Neural crest cell (in vitro differentiated cells): ENCODE data around the gene BORCS5. TPM values are rescaled to one million over a fixed set of nuclear protein-coding genes. Genes with fewer than 3 reads are reported as not detected.
A peak's percentile ranks its signal among the peaks of the same experiment; 100 is the strongest.

Source experiments
- DNase-seq: peaks from one replicate; pipeline ENCODE4 v3.0.0; 2021; ENCODE audit warnings: low read depth, mixed read lengths, low spot score
- H3K27ac Mint-ChIP-seq: one replicate; pipeline ENCODE4 v1.8.0; 2021; ENCODE audit warnings: mild to moderate bottlenecking, mixed read lengths; ENCODE audit not compliant: unreplicated experiment
- H3K27me3 Mint-ChIP-seq: 2 replicates; pipeline ENCODE4 v1.8.0; 2021; ENCODE audit warnings: low read depth, mild to moderate bottlenecking, mixed read lengths
- H3K36me3 Mint-ChIP-seq: 2 replicates; pipeline ENCODE4 v1.8.0; 2021; ENCODE audit warnings: low read depth, mild to moderate bottlenecking, mixed read lengths
- H3K4me1 Mint-ChIP-seq: 2 replicates; pipeline ENCODE4 v1.8.0; 2021; ENCODE audit warnings: mixed read lengths
- H3K4me3 Mint-ChIP-seq: one replicate; pipeline ENCODE4 v1.8.0; 2021; ENCODE audit warnings: mild to moderate bottlenecking, mixed read lengths
- H3K9me3 Mint-ChIP-seq: 2 replicates; pipeline ENCODE4 v1.8.0; 2021; ENCODE audit warnings: mixed read lengths
- total RNA-seq: library from RNA; stranded (reverse); gene quantifications from 2 replicates; pipeline ENCODE4 v1.2.1, GENCODE V29; 2021
- TF ChIP-seq, protein P1 (sequence below): fragments of 200-600 bp; sonication (generic); conservative IDR thresholded peaks from 2 replicates; pipeline ENCODE4 v1.5.0; 2021; ENCODE audit warnings: antibody characterized with exemption, mild to moderate bottlenecking

BORCS5 gene
- total RNA-seq, 1 donor from 2014 or later: 15.0 TPM

DNA sequence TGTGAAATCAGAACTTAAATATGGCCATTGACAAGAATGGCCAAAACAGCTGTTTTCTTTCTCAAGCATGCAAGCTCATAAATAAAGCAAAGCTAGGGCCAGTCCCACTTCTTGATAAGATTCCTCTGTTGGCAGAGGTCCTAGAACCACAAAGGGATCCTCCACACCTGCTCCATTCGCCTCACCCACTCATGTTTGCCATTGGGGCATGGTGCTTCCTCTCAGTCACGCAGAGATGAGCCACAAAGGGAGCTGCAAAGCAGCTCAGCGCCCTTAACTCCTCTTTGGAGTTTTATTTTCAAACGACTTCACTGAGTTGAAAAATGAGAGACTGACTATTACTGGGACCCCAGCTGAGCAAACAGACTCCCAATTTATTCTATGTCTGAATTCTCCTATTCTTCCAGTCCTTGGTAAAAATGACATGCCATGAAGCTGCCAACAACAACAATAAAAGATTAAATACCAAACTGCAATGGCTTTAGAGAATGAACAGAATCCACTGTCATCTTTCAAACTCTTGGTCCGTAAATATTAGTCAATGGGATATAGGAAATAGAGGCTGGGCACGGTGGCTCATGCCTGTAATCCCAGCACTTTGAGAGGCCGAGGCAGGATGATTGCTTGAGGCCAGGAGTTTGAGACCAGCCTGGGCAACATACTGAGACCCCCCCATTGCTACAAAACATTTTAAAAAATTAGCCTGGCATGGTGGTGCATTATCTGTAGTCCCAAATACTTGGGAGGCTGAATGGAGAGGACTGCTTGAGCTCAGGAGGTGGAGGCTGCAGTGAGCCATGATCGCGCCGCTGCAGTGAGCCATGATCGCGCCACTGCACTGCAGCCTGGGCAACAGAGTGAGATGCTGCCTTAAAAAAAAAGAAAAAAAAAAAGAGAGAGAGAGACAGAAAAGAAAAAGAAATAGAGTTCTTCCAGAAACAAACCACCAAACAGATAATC lies 23.2 kb upstream of the BORCS5 start:
- Mint-ChIP-seq H3K4me1 (peaks cover 17% of the 10 kb centered on the region), H3K27ac (no peak overlapping the region), H3K4me3 (no peak overlapping the region)

DNA sequence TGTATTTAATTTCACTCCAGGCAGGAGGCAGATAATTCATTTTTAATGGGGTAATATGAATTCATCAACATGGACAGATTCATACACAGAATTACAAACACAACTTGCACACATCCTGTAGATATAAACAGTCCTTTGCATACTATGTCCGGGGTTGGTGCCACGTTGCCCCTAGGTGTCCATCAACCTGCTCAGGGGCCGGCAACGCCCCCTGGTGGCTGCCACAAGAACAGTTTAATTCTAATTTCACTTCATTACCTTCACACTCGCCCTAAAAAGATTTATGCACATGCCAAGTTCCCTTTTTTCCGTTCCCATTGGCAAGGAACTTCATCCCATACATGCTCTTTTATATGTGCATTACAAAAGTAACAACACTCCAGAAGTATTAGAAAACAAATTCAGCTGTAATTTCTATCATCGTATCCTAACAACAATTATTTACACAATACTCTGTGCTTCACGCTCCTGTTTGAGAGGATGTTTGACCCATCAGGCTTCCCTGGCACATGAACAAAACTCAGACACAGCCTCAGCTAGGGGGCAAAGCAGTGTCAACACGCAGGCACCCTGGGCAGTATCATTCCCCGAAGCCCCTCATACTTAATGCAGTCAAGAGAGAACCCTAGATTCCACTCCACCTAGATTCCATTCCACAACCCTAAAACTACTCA lies 22.4 kb upstream of the BORCS5 start:
- TF ChIP-seq, protein P1, sequence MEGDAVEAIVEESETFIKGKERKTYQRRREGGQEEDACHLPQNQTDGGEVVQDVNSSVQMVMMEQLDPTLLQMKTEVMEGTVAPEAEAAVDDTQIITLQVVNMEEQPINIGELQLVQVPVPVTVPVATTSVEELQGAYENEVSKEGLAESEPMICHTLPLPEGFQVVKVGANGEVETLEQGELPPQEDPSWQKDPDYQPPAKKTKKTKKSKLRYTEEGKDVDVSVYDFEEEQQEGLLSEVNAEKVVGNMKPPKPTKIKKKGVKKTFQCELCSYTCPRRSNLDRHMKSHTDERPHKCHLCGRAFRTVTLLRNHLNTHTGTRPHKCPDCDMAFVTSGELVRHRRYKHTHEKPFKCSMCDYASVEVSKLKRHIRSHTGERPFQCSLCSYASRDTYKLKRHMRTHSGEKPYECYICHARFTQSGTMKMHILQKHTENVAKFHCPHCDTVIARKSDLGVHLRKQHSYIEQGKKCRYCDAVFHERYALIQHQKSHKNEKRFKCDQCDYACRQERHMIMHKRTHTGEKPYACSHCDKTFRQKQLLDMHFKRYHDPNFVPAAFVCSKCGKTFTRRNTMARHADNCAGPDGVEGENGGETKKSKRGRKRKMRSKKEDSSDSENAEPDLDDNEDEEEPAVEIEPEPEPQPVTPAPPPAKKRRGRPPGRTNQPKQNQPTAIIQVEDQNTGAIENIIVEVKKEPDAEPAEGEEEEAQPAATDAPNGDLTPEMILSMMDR: peak; percentile 98
- Mint-ChIP-seq H3K4me3 (no peak overlapping the region), H3K36me3 (peaks cover 3% of the 10 kb centered on the region), H3K27ac (no peak overlapping the region), H3K9me3 (no peaks in the 10 kb centered on the region), H3K27me3 (no peaks in the 10 kb centered on the region), H3K4me1 (peaks cover 20% of the 10 kb centered on the region)
- peak; percentile 63 for DNase-seq

More for the DNA sequence above, 23.2 kb upstream of the BORCS5 start:
- H3K27me3 Mint-ChIP-seq: no peaks in the 10 kb centered on the region
- no peak for DNase-seq
- TF ChIP-seq, protein P1: no peak
- no peaks in the 10 kb centered on the region for H3K36me3 Mint-ChIP-seq
- H3K9me3 Mint-ChIP-seq: no peaks in the 10 kb centered on the region

DNA sequence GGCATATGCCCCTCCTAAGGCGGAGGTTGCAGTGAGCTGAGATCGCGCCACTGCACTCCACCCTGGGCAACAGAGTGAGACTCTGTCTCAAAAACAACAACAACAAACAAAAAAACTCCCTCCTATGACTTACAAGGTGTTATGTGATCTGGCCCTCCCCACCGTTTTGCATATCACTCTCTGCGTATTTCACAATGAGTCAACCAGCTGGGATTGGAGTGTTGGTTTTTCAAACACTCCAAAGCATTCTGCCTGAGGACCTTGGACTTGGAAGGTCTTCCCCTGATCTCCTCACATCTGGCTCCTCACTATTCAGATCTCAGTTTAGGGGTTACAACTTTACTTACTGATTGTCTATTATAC lies 20.8 kb upstream of the BORCS5 start:
- TF ChIP-seq, protein P1: no peak
- Mint-ChIP-seq H3K36me3 (peaks cover 3% of the 10 kb centered on the region), H3K4me3 (no peak overlapping the region), H3K27me3 (no peaks in the 10 kb centered on the region), H3K27ac (no peak overlapping the region), H3K4me1 (peaks cover 20% of the 10 kb centered on the region), H3K9me3 (no peaks in the 10 kb centered on the region)
- DNase-seq: no peak

DNA sequence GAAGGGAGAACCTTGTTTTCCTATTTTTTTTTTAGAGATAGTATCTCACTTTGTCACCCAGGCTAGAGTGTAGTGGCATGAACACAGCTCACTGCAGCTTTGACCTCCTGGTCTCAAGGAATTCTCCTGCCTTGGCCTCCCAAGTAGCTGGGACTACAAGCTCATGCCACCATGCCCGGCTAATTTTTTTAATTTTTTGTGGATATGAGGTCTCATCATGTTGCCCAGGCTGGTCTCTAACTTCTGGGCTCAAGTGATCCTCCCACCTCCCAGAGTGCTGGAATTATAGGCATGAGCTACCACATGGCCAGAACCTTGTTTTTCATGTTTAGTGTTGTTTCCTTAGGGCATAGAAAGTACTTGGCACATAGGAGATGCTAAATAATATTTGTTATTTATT lies 20.4 kb upstream of the BORCS5 start:
- TF ChIP-seq, protein P1: no peak
- no peak for DNase-seq
- peaks cover 3% of the 10 kb centered on the region for H3K36me3 Mint-ChIP-seq
- no peak overlapping the region for H3K4me3 Mint-ChIP-seq
- H3K27ac Mint-ChIP-seq: no peak overlapping the region
- no peaks in the 10 kb centered on the region for H3K27me3 Mint-ChIP-seq
- H3K9me3 Mint-ChIP-seq: no peaks in the 10 kb centered on the region
- H3K4me1 Mint-ChIP-seq: peaks cover 16% of the 10 kb centered on the region

DNA sequence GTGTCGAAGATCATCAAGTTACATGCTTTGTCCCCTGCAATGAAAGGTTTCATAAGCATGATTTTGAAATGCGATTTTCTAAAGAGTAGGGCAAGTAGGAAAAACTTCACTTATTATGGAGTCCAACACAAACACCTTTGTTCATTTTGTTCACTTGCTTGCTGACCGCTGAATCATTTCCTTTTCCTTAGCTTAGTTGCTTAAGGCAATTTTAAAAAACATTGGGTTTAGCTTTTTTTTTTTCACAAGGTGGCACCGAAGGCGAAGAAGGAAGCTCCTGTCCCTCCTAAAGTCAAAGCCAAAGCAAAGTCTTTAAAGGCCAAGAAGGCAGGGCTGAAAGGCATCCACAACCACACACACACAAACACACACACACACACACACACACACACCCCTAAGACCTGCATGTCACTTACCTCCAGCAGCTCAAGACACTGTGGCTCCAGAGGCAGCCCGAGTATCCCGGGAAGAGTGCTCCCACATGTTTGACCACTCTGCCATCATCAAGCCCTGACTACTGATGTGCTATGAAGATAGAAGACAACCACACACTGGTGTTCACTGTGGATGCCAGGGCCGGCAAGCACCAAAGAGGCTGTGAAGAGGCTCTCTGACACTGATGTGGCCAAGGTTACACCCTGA lies 18.2 kb upstream of the BORCS5 start:
- no peak for DNase-seq
- Mint-ChIP-seq H3K36me3 (peaks cover 3% of the 10 kb centered on the region), H3K4me3 (no peak overlapping the region), H3K27ac (no peak overlapping the region), H3K4me1 (peaks cover 14% of the 10 kb centered on the region), H3K9me3 (no peaks in the 10 kb centered on the region), H3K27me3 (no peaks in the 10 kb centered on the region)
- TF ChIP-seq, protein P1: no peak
